IPS-18c (cell line): ENCODE data around the gene LCK.

ENCODE experiments used
- H3K4me3 ChIP-seq: 2 replicates; pipeline ENCODE4 v1.7.0; 2013; ENCODE audit warnings: low read depth, mild to moderate bottlenecking, low read length, moderate library complexity; ENCODE audit not compliant: insufficient read depth
- H3K9me3 ChIP-seq: one replicate; pipeline ENCODE4 v1.6.1; 2013; ENCODE audit warnings: mild to moderate bottlenecking, low read length, moderate library complexity; ENCODE audit not compliant: control insufficient read depth, insufficient read depth

The LCK gene

GRCh38 chr1:32250893-32251716 is at the start of gene LCK:
LCK (plus strand) TSS chr1:32251265; CDS start chr1:32274330, 23,065 bp downstream.
- Histone ChIP-seq H3K4me3 (no peak within 1 kb of the TSS), H3K9me3 (no peaks in the 10 kb centered on the region)

- H3K9me3 ChIP-seq = no peaks in the 10 kb centered on the region
- H3K4me3 ChIP-seq = peak overlapping the region; percentile 92
Measured at GRCh38 chr1:32204943-32205361, 46.1 kb upstream of the LCK start.

- Histone ChIP-seq H3K9me3 (no peaks in the 10 kb centered on the region), H3K4me3 (peak within 1 kb of the TSS; percentile 92)
Measured at GRCh38 chr1:32205401-32206370, 45.4 kb upstream of the LCK start, which contains the start of gene IQCC. IQCC (plus strand) TSS chr1:32205671; CDS start chr1:32205682, 11 bp downstream.

- Histone ChIP-seq H3K4me3 (no peak overlapping the region), H3K9me3 (no peaks in the 10 kb centered on the region)
Measured at GRCh38 chr1:32208469-32208868, 42.6 kb upstream of the LCK start.

- no peak within 1 kb of the TSS for H3K4me3 ChIP-seq
- H3K9me3 ChIP-seq = no peaks in the 10 kb centered on the region
Measured at GRCh38 chr1:32208891-32209328, 42.2 kb upstream of the LCK start, which contains the start of gene DCDC2B. DCDC2B (plus strand) TSS chr1:32209089; CDS start chr1:32209094, 5 bp downstream.

GRCh38 chr1:32215629-32216480 is 35.2 kb upstream of the LCK start:
- H3K9me3 ChIP-seq = no peaks in the 10 kb centered on the region
- H3K4me3 ChIP-seq = no peak overlapping the region

- no peaks in the 10 kb centered on the region for H3K9me3 ChIP-seq
- no peak overlapping the region for H3K4me3 ChIP-seq
Measured at GRCh38 chr1:32216566-32216965, 34.5 kb upstream of the LCK start.

GRCh38 chr1:32219022-32219421 is 32.0 kb upstream of the LCK start:
- Histone ChIP-seq H3K9me3 (no peaks in the 10 kb centered on the region), H3K4me3 (no peak overlapping the region)

GRCh38 chr1:32220746-32221580 is 30.1 kb upstream of the LCK start:
- Histone ChIP-seq H3K4me3 (peak overlapping the region; percentile 96), H3K9me3 (no peaks in the 10 kb centered on the region)

- H3K9me3 ChIP-seq = no peaks in the 10 kb centered on the region
- peak overlapping the region; percentile 96 for H3K4me3 ChIP-seq
Measured at GRCh38 chr1:32221581-32221979, 29.5 kb upstream of the LCK start.

- no peaks in the 10 kb centered on the region for H3K9me3 ChIP-seq
- peak within 1 kb of the TSS; percentile 96 for H3K4me3 ChIP-seq
Measured at GRCh38 chr1:32221980-32222755, 28.9 kb upstream of the LCK start, which contains the start of the genes EIF3I and TMEM234. EIF3I (plus strand) TSS chr1:32222407; CDS start chr1:32222442, 35 bp downstream. TMEM234 (minus strand) TSS chr1:32222353; CDS start chr1:32222322, 31 bp downstream.

GRCh38 chr1:32223683-32224082 is 27.4 kb upstream of the LCK start:
- Histone ChIP-seq H3K9me3 (no peaks in the 10 kb centered on the region), H3K4me3 (no peak overlapping the region)

GRCh38 chr1:32224285-32224684 is 26.8 kb upstream of the LCK start:
- no peak overlapping the region for H3K4me3 ChIP-seq

GRCh38 chr1:32228771-32229170 is 22.3 kb upstream of the LCK start:
- H3K4me3 ChIP-seq = no peak overlapping the region
- H3K9me3 ChIP-seq = no peaks in the 10 kb centered on the region

More at GRCh38 chr1:32224285-32224684, 26.8 kb upstream of the LCK start:
- H3K9me3 ChIP-seq = no peaks in the 10 kb centered on the region

- H3K9me3 ChIP-seq = no peaks in the 10 kb centered on the region
- no peak overlapping the region for H3K4me3 ChIP-seq
Measured at GRCh38 chr1:32231843-32232432, 19.1 kb upstream of the LCK start.
